ENCODE results near the gene GOT1. TPM values are rescaled to one million over a fixed set of nuclear protein-coding genes. Genes with fewer than 3 reads are reported as not detected.

GOT1 gene
- total RNA-seq, 1 experiment from 2014 or later: 152 TPM

DNA sequence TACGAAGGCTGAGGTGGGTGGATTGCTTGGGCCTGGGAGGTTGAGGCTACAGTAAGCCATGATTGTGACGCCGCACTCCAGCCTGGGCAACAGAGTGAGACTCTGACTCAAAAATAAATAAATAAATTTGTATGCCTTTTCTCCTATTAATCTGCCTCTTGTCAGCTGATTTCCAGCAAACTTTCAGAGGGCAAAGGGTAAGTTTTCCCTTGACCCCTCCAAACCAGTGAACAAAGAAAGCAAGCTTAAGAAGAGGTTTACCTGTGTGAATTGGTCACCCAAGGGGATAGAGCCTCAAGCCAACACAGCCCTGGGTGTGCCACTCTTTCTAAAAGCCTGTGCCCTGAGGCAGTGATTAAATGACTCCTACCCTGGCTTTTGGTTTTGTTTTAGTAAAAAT lies 30.8 kb downstream of the GOT1 start:
- DNase-seq (ENCODE audit: extremely low read depth, low read depth): no peak

DNA sequence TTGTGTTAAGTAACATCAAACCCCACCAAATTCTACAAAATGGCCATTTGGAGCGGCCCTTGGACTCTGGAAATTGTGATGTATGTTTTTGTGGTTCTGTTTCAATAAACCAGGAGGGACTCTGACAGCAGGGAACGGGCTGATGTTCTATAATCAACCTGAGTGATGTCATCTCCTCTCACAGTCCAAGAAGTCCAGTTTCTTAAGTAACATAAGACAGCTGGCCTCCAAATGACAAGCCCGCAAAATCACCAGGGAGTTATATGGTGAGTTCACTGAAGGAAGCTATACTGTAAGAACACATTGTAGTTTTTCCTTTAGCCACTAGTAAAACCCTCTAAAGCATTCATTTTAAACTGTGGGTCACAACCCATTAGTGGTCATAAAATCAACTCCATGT lies 34.0 kb downstream of the GOT1 start:
- no peak for DNase-seq (ENCODE audit: extremely low read depth, low read depth)

DNA sequence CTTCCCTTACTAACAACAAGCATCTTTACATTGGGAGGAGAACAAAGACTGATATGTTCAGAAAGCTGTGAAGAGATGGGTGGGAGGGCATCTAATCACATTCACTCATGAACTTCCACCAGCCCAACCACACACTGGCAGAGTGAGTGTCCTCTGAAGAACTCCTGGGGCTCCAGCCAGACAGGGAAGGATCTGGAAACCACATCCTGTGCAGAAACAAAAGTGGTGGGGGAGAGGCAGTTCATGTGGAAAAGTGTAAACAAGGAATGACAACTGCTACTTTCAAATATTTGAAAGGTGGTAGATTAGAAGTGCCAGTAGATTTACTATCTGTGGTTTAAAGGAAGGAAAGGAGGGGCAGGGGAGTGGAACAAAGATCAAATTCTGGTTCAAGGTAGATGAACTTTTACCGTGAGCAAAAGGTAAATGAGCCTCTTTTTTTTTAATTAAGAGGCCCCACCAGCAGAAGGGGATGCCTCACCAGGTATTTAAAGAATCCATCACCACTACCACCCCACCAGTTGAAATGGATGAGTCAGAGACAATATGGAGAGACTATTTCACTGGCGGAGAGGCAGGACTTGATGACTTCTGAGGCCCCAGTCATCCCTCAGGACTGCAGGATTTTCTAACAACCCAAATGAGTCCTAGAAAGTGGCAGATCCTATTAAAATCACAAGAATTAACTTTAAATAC lies 34.5 kb downstream of the GOT1 start:
- DNase-seq (ENCODE audit: extremely low read depth, low read depth): no peak

DNA sequence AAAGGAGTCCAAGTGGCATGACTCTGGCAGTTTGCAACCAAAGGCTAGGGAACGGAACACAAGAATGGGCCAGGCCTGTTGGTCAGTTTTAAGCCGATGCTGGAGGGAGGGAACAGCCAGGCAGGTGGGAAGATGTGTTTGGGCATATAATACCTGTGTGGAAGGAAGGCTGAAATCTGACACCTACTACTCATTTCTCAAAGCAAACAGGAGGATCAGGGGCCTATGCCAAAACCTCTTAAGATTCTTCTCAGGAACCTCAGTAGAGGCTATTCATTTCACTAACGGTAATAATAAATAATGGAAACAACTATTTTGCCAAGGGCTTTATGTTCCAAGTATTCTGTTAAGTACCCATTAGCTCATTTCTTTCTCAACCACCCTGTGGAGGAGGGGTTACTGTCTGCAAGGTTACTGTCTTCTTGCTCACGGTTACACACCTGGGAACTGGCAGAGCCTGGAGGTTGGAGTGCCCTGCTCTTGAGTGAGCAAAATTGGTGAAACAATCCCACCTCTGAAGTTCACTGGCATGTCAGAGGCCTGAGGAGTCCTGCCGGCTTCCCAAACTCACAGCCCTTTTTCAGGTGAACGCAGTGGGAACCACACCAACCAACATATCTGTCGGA lies 35.5 kb downstream of the GOT1 start:
- no peak for DNase-seq (ENCODE audit: extremely low read depth, low read depth)

DNA sequence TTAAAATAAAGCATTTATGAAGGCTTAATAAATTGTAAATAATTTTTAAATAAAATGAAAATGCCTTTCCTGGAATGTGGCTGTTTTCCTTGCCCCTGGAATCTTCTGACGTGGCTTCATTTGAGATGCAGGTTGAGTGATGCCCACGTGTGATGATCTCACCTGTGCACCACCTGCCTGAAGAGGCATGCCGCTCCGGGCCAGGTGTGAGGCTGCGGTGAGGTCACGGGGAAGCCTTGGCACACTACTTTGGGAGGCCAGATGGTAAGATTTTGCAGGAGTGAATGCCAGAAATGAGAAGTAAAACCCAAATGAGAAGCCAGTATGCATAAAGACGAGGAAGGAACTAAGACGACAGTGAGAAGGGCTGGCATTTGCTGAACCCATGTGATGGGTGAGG lies 36.2 kb downstream of the GOT1 start:
- no peak for DNase-seq (ENCODE audit: extremely low read depth, low read depth)

DNA sequence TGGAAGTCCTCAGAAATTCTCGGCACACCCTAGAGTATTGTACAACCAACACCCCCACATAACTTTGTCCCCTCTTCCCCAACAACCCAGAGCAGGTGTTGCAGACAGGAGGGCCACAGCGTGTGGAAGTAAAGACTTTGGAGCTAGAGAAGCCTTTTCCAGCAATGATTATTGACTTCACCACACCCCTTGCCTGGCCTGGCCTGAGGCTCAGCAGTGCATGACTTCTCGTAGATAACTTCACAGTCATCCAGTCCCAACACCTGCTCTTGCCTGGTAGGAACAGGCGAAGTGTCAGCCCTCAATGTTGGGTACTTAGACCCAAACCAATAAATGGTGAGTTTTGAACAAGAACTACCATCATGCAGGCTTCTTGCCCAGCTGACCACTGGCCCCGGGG lies 36.7 kb downstream of the GOT1 start:
- DNase-seq (ENCODE audit: extremely low read depth, low read depth): no peak

DNA sequence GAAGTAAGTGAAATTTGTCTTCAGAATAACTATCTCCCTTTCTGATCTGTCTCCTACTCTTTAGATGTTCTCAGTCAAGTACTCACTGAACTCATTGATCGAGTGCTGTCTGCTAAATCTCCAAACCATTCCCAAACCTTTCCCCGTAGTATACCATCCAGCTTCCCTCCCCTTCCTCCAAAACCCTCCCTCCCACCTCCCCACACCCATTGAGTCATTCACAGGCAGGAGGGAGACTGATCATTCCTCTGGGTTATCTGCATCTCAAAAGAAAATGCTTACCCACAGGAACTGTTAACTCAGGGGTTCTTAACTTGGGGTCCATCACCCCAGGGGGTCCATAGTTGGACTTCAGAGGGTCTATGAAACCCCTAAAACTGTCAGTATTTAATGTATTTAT lies 37.4 kb downstream of the GOT1 start:
- no peak for DNase-seq (ENCODE audit: extremely low read depth, low read depth)

DNA sequence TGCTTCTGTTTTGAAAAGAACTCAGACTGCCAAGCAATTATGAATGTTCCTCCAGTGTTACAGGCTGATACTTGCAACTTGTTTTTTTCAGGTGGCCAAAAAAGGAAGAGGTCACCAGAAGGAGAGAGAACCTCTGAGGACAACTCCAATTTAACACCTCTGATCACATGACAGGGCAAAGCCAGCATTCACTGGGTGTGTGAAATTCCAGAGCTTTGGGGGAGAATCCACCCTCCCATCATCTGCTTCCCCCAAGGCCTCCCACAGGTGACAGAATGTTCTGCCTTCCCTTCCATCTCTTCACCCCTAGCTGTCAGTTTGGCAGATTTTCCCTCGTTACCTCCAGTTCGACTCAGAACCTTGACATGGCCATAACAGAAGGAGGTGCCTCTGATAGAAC lies 39.1 kb downstream of the GOT1 start:
- no peak for DNase-seq (ENCODE audit: extremely low read depth, low read depth)

DNA sequence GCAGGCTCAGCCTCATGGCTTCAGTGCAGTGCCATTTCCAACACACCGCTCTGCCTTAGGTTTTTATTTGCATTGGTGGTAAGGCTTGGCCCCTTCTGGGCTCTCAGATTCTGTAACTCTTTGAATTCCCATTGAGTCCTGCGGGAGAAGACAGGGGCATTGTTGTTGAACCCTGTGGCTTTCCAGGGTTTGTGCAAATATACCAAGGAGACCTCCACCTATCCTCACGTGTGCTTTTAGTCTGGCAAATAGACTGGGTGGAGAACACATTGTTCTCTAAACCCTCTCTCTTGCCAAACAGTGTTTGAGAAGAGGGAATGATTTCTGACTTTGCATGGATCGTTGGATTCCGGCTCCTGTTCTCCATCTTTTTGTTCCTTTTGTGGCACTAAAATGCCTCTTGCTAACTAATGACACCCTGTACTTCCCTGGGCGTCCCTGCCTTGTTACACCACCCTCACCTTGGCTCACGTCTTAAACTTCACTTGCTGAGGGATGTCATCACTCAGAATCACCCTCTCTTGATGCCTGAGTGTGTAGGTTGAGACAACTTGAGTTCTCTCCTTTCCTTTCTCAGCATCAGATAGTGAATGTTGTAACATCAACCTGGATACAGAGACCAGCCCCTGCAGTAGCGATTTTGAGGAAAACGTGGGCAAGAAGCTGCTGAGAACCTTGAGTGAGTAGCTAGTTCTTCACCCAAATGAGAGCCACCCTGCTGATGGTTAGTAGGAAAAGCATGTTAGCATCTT lies 40.5 kb downstream of the GOT1 start:
- no peak for DNase-seq (ENCODE audit: extremely low read depth, low read depth)

DNA sequence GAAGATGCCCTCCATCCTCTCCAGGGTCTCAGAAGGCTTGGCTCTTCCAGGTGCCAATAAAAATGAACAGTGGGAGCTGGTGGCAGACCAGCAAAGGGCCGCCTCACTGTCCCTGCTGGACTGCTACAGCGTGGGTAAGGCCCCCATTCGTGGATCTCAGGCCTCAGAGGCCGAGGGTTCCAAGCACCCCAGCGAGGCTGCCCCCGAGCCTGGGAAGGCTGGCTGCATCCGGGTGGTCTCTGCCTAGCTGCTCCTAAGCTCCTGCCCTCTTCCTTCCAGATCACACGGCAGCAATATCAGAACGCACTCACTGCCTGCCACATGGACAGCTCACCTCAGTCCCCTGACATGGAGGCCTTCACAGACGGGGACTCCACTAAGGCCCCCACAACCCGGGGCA lies 42.9 kb downstream of the GOT1 start:
- no peak for DNase-seq (ENCODE audit: extremely low read depth, low read depth)

DNA sequence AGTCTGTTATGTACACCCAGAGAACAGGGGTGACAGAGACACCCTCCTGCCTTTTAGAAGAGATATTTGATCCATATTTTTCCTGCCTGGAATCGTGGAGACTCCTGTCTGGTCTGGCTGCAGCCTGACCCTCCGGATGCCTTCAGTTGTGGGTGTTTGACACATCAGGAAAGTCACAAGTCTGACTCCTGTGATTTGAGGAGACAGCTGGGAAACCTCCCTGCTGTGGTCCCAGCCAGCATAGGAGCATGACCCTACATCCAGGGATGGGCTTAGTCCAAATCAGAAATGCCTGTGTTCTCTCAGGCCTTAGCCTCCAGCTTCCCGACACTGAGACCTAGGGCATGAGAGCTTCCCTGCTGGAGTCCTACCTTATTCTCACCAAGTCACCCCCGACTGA lies 43.4 kb downstream of the GOT1 start:
- DNase-seq (ENCODE audit: extremely low read depth, low read depth): no peak

DNA sequence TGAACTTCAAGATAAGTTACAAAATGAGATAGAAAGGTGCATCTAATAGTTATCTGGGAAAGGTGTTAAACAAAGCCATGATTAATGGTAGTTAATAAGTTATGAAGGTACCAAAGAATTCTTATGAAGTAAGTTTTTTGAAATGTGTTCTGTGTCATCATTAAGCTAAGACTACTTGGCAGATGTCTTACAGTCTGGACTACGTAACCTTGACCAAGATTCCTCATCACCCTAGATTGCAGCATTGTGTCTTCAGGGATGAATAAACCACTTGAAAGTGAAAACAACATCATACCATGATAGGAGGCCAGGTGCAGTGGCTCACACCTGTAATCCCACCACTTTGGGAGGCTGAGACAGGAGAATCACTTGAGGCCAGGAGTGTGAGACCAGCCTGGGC lies 48.2 kb downstream of the GOT1 start:
- DNase-seq (ENCODE audit: extremely low read depth, low read depth): no peak

DNA sequence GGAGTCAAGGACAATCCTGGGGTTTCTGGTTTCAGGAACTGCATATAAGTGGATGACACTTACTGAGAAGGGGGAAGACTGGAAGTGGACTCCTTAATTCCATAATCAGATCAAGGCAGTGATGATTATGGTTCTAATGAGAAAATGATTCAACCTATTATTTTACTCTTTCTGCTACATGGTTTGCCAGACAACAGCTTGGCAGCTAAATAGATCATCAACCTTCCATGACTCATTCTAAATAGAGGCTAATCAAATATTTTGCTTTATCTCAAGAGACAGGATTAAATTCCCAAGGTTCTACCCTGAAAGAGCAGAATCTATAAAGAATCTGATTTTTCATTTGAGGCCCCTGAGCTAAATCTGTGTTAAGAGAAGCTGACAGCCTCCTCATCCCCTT lies 55.0 kb downstream of the GOT1 start:
- DNase-seq (ENCODE audit: extremely low read depth, low read depth): no peak

DNA sequence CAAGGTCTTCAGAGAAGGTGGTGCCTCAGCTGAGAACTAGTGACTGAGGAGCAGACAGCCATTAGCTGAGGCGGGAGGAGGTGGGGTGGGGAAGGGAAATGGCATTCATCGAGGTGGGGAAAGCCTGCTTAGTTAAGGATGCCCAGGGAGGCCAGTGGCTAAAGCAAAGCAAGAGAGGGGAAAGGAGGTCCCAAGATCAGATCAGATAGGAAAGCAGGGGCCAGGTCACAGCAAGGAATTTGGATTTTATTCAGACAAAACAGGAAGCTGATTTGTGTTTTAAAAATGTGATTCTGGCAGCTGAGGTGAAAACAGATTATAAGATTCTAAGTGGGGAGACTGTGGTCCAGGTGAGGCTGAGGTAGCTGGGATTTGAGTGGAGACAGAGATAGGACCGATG lies 55.5 kb downstream of the GOT1 start:
- no peak for DNase-seq (ENCODE audit: extremely low read depth, low read depth)

DNA sequence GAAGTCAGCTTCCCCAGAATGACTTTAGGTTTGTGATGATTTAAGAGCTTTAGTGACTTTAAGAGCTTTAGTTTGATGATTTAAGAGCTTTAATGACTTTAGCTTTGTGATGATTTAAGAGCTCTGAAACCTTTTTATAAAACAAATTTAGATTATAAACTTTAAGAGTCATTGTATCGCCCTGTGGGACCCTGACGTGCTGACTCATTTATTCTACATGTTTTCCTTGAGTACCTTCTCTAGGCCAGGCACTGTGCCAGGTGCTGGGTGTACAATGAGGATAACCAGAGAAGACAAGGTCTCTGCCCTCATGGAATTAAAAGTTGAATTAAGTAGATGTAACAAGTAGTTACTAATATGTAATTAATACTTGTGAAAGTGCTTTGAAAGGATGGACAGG lies 55.9 kb downstream of the GOT1 start:
- no peak for DNase-seq (ENCODE audit: extremely low read depth, low read depth)

DNA sequence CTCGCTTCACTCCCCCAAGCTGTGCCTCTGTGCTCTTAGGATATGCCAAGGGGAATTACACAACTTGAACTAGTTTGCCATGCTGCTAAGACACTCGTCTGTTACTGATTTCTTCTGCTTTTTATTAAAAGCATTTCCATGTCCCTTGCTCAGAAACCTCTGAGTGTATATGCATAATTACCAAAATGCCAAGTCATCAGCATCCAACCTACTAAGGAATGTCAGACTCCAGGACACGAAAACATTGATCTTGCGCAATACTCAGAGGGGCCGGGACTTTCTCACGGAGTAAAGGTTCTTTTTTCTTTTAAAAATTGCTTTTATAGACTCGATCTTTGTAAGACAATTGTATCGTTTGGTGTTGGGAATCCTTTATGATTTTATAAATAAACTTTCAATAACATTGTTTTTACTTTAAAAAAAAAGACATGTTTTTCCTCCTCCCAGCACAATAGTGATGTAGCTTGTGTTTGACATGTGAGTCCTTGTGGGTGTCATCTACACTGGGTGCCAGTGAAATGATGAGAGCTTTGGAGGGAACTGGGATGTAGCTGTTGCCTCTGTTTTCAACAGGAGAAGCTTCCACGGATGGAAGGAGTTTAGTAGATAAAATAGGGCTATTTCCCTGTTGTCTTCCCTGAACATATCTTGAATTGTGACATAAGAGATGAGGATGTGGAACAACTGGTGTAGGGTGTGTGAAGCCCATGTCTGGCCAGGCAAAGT lies 57.7 kb downstream of the GOT1 start:
- no peak for DNase-seq (ENCODE audit: extremely low read depth, low read depth)

DNA sequence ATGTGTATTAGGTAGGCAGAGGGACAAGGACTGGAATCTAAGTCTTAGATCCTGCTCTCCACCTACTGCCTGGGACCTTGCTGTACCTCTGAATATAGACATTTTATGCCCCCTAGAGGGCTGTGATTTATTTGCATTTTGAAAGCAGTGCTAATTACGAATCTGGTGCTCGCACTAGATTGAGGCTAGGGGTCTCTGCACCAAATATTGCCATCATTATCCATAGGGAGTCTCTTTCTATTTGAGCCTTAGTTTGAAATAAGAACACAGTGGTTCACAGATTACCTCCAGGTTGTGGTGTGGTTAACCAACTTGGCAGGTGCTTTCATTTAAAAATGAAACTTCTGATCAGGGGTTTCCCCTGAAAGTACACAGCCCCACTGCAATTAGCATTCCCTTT lies 59.4 kb downstream of the GOT1 start:
- DNase-seq (ENCODE audit: extremely low read depth, low read depth): peak; percentile 26

DNA sequence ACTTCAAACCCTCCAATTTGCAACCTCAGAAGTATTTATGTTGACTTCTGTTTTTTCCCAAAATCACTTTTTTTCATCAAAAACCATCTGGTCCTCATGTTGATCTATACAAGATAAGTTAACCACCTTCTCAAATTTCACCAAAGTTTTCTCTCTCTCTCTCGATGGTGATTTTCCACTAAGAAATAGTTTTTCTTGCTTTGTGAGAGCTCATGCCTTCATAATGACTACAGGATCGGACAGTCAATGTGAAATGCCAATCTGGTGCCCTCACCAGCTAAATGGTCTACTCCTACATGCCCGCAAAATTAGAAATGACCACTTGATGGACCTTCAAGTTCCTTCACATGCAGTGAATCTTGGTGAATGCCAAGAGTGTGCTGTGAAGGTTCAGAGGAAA lies 60.9 kb downstream of the GOT1 start:
- no peak for DNase-seq (ENCODE audit: extremely low read depth, low read depth)

DNA sequence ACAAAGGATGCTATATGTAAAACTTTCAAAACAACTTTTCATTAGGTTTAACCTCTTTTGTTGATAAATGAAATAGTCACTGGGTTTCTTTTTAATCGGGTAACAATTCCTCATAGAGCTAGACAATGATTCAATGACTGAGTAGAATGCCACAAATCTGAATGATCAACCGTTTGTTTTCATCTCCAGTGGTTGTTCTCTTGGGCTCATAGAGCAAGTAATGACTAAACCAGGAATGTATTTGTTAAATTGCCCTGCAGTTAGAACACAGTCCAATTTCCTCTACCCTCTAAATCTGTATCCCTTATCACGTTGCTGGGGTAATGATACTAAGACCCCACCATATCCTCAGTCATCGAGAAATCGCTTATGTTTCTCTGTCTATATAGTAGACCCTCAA lies 61.3 kb downstream of the GOT1 start:
- no peak for DNase-seq (ENCODE audit: extremely low read depth, low read depth)

DNA sequence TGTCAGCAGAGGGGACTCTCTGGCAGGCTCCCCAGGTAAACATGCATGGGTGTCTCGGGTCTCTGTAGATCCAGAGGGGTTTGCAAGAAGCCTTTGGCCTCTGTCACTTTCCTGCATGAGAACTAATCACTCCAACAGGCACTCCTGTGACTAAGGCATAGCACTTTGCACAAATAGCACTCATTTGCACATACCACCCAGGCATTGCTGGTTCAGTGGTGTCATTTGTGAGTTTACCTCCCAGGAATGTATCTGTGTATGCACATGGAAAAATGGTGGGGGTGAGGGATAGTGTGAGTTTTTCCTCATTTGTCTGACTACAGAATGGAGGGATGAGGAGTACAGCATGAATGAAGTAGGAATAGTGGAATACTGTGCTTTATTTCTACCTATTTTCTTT lies 61.8 kb downstream of the GOT1 start:
- DNase-seq (ENCODE audit: extremely low read depth, low read depth): no peak

DNA sequence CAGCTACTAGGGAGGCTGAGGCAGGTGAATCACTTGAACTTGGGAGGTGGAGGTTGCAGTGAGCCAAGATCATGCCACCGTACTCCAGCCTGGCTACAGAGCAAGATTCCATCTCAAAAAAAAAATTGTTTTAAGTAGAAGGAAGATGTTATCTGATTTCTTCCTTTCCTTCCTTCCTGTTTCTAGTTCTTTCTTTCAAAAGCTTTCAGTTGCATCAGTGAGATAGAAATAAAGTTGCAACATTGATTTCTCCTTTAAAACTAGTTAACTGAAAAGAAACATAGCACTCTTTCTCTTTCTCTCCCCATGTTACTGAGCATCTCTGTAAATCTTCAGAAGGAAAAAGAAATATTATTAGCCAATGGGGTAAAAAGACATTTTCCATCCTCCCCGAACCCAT lies 63.8 kb downstream of the GOT1 start:
- no peak for DNase-seq (ENCODE audit: extremely low read depth, low read depth)

DNA sequence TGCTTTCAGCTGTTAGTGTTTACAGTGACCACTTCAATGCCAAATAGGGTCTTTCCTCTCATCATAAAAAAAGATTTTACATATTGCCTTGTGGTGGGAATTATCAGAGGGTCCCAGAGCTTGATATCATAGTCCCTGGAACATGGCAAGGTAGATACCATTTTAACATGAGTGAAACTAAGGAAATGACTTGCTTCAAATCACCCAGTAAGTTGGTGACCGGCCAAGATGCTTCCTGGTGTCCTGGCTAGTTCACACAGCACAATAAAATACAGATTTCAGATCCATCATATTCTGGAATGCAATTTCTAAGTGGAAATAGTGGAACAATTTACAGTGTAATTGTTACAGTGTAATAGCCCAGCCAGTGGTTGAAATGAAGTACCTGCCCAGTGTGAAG lies 64.7 kb downstream of the GOT1 start:
- DNase-seq (ENCODE audit: extremely low read depth, low read depth): no peak
